Fibroblast of mammary gland (primary cell): ENCODE measurements around the gene FRAS1.

Source experiments
- DNase-seq: peaks from one replicate; pipeline ENCODE4 v3.0.0-alpha.2; 2010; ENCODE audit warnings: low read depth
- H3K4me3 ChIP-seq: 2 replicates; pipeline ENCODE4 v1.5.1; 2011; ENCODE audit warnings: low read depth, mild to moderate bottlenecking, low read length, moderate library complexity; ENCODE audit not compliant: control insufficient read depth
- CTCF ChIP-seq: conservative IDR thresholded peaks from 2 replicates; pipeline ENCODE4 v1.5.1; 2011; ENCODE audit warnings: low read depth, low read length, inconsistent platforms; ENCODE audit not compliant: control insufficient read depth, insufficient read depth

Gene FRAS1

GRCh38 chr4:78360466-78360865 is 303.3 kb downstream of the FRAS1 start:
- no peak overlapping the region for H3K4me3 ChIP-seq
- TF ChIP-seq CTCF: no peak
- DNase-seq: no peak

- no peak for TF ChIP-seq CTCF
- DNase-seq: no peak
- H3K4me3 ChIP-seq: no peak overlapping the region
Observed at GRCh38 chr4:78361621-78362120, 304.5 kb downstream of the FRAS1 start.

GRCh38 chr4:78362310-78362709 is 305.2 kb downstream of the FRAS1 start:
- H3K4me3 ChIP-seq: no peak overlapping the region
- no peak for TF ChIP-seq CTCF
- DNase-seq: no peak

- no peak for TF ChIP-seq CTCF
- no peak for DNase-seq
- H3K4me3 ChIP-seq: no peak overlapping the region
Observed at GRCh38 chr4:78363031-78363570, 306.0 kb downstream of the FRAS1 start.

- no peak overlapping the region for H3K4me3 ChIP-seq
- TF ChIP-seq CTCF: no peak
- peak; percentile 38 for DNase-seq
Observed at GRCh38 chr4:78369679-78370078, 312.6 kb downstream of the FRAS1 start.

- H3K4me3 ChIP-seq: no peak overlapping the region
- TF ChIP-seq CTCF: no peak
- peak; percentile 24 for DNase-seq
Observed at GRCh38 chr4:78370631-78371372, 313.7 kb downstream of the FRAS1 start.
